H9 (cell line): ENCODE measurements around the gene GNAI2. TPM values are rescaled to one million over a fixed set of nuclear protein-coding genes. Genes with fewer than 3 reads are reported as not detected.

ENCODE experiments used
- DNase-seq: peaks from one replicate; pipeline ENCODE4 v3.0.0-alpha.2; 2017
- H2AFZ ChIP-seq: one replicate; pipeline ENCODE4 v1.6.1; 2013; ENCODE audit warnings: mild to moderate bottlenecking, low read length, control low read depth, moderate library complexity
- H2AK5ac ChIP-seq: 2 replicates; pipeline ENCODE4 v1.6.1; 2013; ENCODE audit warnings: low read length, control low read depth, mixed read lengths; ENCODE audit not compliant: insufficient read length
- H2BK120ac ChIP-seq: one replicate; pipeline ENCODE4 v1.6.1; 2013; ENCODE audit warnings: low read depth, mild to moderate bottlenecking, low read length, control low read depth, inconsistent platforms; ENCODE audit not compliant: poor library complexity, severe bottlenecking
- H2BK12ac ChIP-seq: 2 replicates; pipeline ENCODE4 v1.6.1; 2013; ENCODE audit warnings: low read length, control low read depth, mixed read lengths, low read depth; ENCODE audit not compliant: insufficient read length
- H2BK15ac ChIP-seq: 2 replicates; pipeline ENCODE4 v1.6.1; 2013; ENCODE audit warnings: low read depth, low read length, control low read depth
- H2BK20ac ChIP-seq: one replicate; pipeline ENCODE4 v1.6.1; 2013; ENCODE audit warnings: low read depth, mild to moderate bottlenecking, low read length, control low read depth, inconsistent platforms; ENCODE audit not compliant: poor library complexity, severe bottlenecking
- H2BK5ac ChIP-seq: 2 replicates; pipeline ENCODE4 v1.6.1; 2013; ENCODE audit warnings: low read length, control low read depth, mixed read lengths; ENCODE audit not compliant: insufficient read length
- H3K14ac ChIP-seq: 2 replicates; pipeline ENCODE4 v1.6.1; 2013; ENCODE audit warnings: low read length, control low read depth; ENCODE audit not compliant: insufficient read depth
- H3K18ac ChIP-seq: 2 replicates; pipeline ENCODE4 v1.6.1; 2013; ENCODE audit warnings: low read depth, mild to moderate bottlenecking, mixed read lengths, low read length, control low read depth; ENCODE audit not compliant: insufficient read length
- H3K23ac ChIP-seq: 2 replicates; pipeline ENCODE4 v1.6.1; 2013; ENCODE audit warnings: low read length, control low read depth, mixed read lengths, low read depth; ENCODE audit not compliant: insufficient read length
- H3K23me2 ChIP-seq: 2 replicates; pipeline ENCODE4 v1.6.1; 2013; ENCODE audit warnings: low read depth, mild to moderate bottlenecking, mixed read lengths, low read length, control low read depth; ENCODE audit not compliant: insufficient read length, poor library complexity, severe bottlenecking
- H3K27ac ChIP-seq: 2 replicates; pipeline ENCODE4 v1.5.1; 2013; ENCODE audit warnings: low read length, control low read depth, mixed read lengths, low read depth; ENCODE audit not compliant: insufficient read length
- H3K27me3 ChIP-seq: 2 replicates; pipeline ENCODE4 v1.6.1; 2013; ENCODE audit warnings: low read length, control low read depth, inconsistent platforms; ENCODE audit not compliant: insufficient read depth
- H3K4ac ChIP-seq: 2 replicates; pipeline ENCODE4 v1.6.1; 2013; ENCODE audit warnings: low read depth, mild to moderate bottlenecking, control low read depth, inconsistent platforms, low read length, moderate library complexity
- H3K4me1 ChIP-seq: 2 replicates; pipeline ENCODE4 v1.6.1; 2013; ENCODE audit warnings: low read length, control low read depth, inconsistent platforms; ENCODE audit not compliant: insufficient read depth
- H3K4me2 ChIP-seq: 2 replicates; pipeline ENCODE4 v1.6.1; 2013; ENCODE audit warnings: low read length, control low read depth, mixed read lengths; ENCODE audit not compliant: insufficient read length, insufficient read depth
- H3K56ac ChIP-seq: 2 replicates; pipeline ENCODE4 v1.6.1; 2013; ENCODE audit warnings: low read depth, mild to moderate bottlenecking, mixed read lengths, low read length, control low read depth; ENCODE audit not compliant: insufficient read length
- H3K79me1 ChIP-seq: 2 replicates; pipeline ENCODE4 v1.6.1; 2013; ENCODE audit warnings: low read depth, mild to moderate bottlenecking, moderate library complexity, low read length, control low read depth, inconsistent platforms; ENCODE audit not compliant: insufficient read depth, poor library complexity, severe bottlenecking
- H3K79me2 ChIP-seq: 2 replicates; pipeline ENCODE4 v1.6.1; 2013; ENCODE audit warnings: low read length, control low read depth, inconsistent platforms; ENCODE audit not compliant: insufficient read depth
- H3K9ac ChIP-seq: 2 replicates; pipeline ENCODE4 v1.6.1; 2013; ENCODE audit warnings: low read length, control low read depth, mixed read lengths; ENCODE audit not compliant: insufficient read length; ENCODE audit errors: extremely low read depth
- H3K9me3 ChIP-seq: one replicate; pipeline ENCODE4 v1.6.1; 2013; ENCODE audit warnings: low read depth, low read length, inconsistent platforms; ENCODE audit not compliant: control insufficient read depth
- H3T11ph ChIP-seq: one replicate; pipeline ENCODE4 v1.6.1; 2013; ENCODE audit warnings: mild to moderate bottlenecking, low read length, control low read depth, inconsistent platforms
- H4K20me1 ChIP-seq: one replicate; pipeline ENCODE4 v1.6.1; 2013; ENCODE audit not compliant: control insufficient read depth, insufficient read length, insufficient read depth
- H4K5ac ChIP-seq: 2 replicates; pipeline ENCODE4 v1.6.1; 2013; ENCODE audit warnings: low read depth, mild to moderate bottlenecking, mixed read lengths, low read length, control low read depth; ENCODE audit not compliant: insufficient read length
- H4K8ac ChIP-seq: replicated peaks from 2 replicates; pipeline ENCODE4 v1.6.1; 2013; ENCODE audit warnings: low read length, control low read depth, mixed read lengths, low read depth; ENCODE audit not compliant: insufficient read length
- H4K91ac ChIP-seq: 2 replicates; pipeline ENCODE4 v1.6.1; 2013; ENCODE audit warnings: low read depth, mild to moderate bottlenecking, moderate library complexity, mixed read lengths, low read length, control low read depth; ENCODE audit not compliant: insufficient read length
- H3K27ac Mint-ChIP-seq, 3 experiments: 2 replicates in 2 of 3; 3 replicates in 1 of 3; pipeline ENCODE4 v1.8.0; 2020 to 2021; ENCODE audit warnings: mixed read lengths in 3 of 3, mild to moderate bottlenecking in 1 of 3, moderate library complexity in 1 of 3
- H3K27me3 Mint-ChIP-seq: 2 replicates; pipeline ENCODE4 v1.8.0; 2021; ENCODE audit warnings: low read depth, mild to moderate bottlenecking, moderate library complexity, mixed read lengths
- H3K36me3 Mint-ChIP-seq, 3 experiments: 2 replicates in 2 of 3; 3 replicates in 1 of 3; pipeline ENCODE4 v1.8.0; 2020 to 2021; ENCODE audit warnings: low read depth in 3 of 3, mixed read lengths in 3 of 3; ENCODE audit not compliant: insufficient read depth in 1 of 3
- H3K4me1 Mint-ChIP-seq, 2 experiments: 2 replicates each; pipeline ENCODE4 v1.8.0; 2020; ENCODE audit warnings: mixed read lengths in 2 of 2
- H3K4me3 Mint-ChIP-seq, 2 experiments: 2 replicates in 1 of 2; 3 replicates in 1 of 2; pipeline ENCODE4 v1.8.0; 2020 to 2021; ENCODE audit warnings: mild to moderate bottlenecking in 2 of 2, mixed read lengths in 2 of 2, moderate library complexity in 1 of 2
- H3K9me3 Mint-ChIP-seq, 2 experiments: 2 replicates in 1 of 2; 3 replicates in 1 of 2; pipeline ENCODE4 v1.8.0; 2020; ENCODE audit warnings: mild to moderate bottlenecking in 2 of 2, mixed read lengths in 2 of 2, moderate library complexity in 1 of 2
- CTCF ChIP-seq: fragments of 200-600 bp; sonication (generic); conservative IDR thresholded peaks from 3 replicates; pipeline ENCODE4 v1.8.0; 2021; ENCODE audit warnings: antibody characterized with exemption, mild to moderate bottlenecking
- WGBS: extraction: QIAGEN DNeasy Blood & Tissue Kit; methylation state at CpG from one replicate; pipeline ENCODE4 v1.1.7; 2013; ENCODE audit warnings: missing lambda C conversion rate, low lambda C conversion rate, mixed read lengths; ENCODE audit not compliant: insufficient read length; ENCODE audit errors: extremely low coverage; 5-methylcytosine and 5-hydroxymethylcytosine counted together
- total RNA-seq: library from RNA; stranded (reverse); gene quantifications from 2 replicates; pipeline ENCODE4 v1.2.1, GENCODE V29; 2021

GNAI2 gene
- total RNA-seq, 1 experiment from 2014 or later, result 218 TPM

- Mint-ChIP-seq H3K4me1 (peaks cover 19 to 22% of the 10 kb centered on the region in 2 experiments), H3K27me3 (peaks cover 56% of the 10 kb centered on the region), H3K9me3 (no peaks in the 10 kb centered on the region), H3K36me3 (no peaks in the 10 kb centered on the region; a peak in 1 of 7 replicates), H3K4me3 (no peak overlapping the region), H3K27ac (peak overlapping the region in 1 of 3 experiments; percentile 95; a peak in 1 of 7 replicates)
- H2BK120ac ChIP-seq, result no peak overlapping the region
- H4K5ac ChIP-seq, result no peak overlapping the region
- H3K79me1 ChIP-seq, result no peaks in the 10 kb centered on the region
- H2BK15ac ChIP-seq, result no peak overlapping the region
- H3K4ac ChIP-seq, result no peak overlapping the region
- H3K23me2 ChIP-seq, result peaks cover 6% of the 10 kb centered on the region
- no peak overlapping the region for H3K14ac ChIP-seq
- no peak overlapping the region for H2AFZ ChIP-seq
- H4K20me1 ChIP-seq, result no peaks in the 10 kb centered on the region
- H3K9me3 ChIP-seq, result no peaks in the 10 kb centered on the region
- no peak overlapping the region for H3K18ac ChIP-seq
- H3K27me3 ChIP-seq, result peaks cover 12% of the 10 kb centered on the region; the same call in 1 of the 2 replicates
- no peak overlapping the region for H2BK5ac ChIP-seq
- H3K23ac ChIP-seq, result no peak overlapping the region
- no peak overlapping the region for H2BK12ac ChIP-seq
- H3K79me2 ChIP-seq, result no peaks in the 10 kb centered on the region
- H3K4me1 ChIP-seq, result no peaks in the 10 kb centered on the region
- H3K27ac ChIP-seq, result no peak overlapping the region
- TF ChIP-seq CTCF, result no peak
- no CpG with 5 or more reads among the region's 4 CpGs for WGBS
- H3T11ph ChIP-seq, result no peak overlapping the region
- H3K56ac ChIP-seq, result no peak overlapping the region
- no peak overlapping the region for H4K91ac ChIP-seq
- no peak overlapping the region for H4K8ac ChIP-seq
- H2AK5ac ChIP-seq, result no peak overlapping the region
- no peak overlapping the region for H3K9ac ChIP-seq
- no peak overlapping the region for H3K4me2 ChIP-seq
- H2BK20ac ChIP-seq, result no peak overlapping the region
- no peak for DNase-seq
These were observed 42.3 kb downstream of the GNAI2 start for GRCh38 chr3:50278123-50278879.
